ENCODE results near the gene LRRC4C. TPM values are rescaled to one million over a fixed set of nuclear protein-coding genes. Genes with fewer than 3 reads are reported as not detected.

The LRRC4C gene
- total RNA-seq, 1 donor from 2014 or later = 2.1 TPM

- H3K27ac ChIP-seq (ENCODE audit: low read depth, low read length) = no peak overlapping the region
- H3K9me3 ChIP-seq (ENCODE audit: control insufficient read depth in 3 of 3, low read length in 3 of 3) = no peaks in the 10 kb centered on the region
- no peak overlapping the region for H3K4me3 ChIP-seq (ENCODE audit: low read length in 3 of 3)
- H3K27me3 ChIP-seq (ENCODE audit: control insufficient read depth in 3 of 3, insufficient read depth in 3 of 3, low read length in 3 of 3) = no peaks in the 10 kb centered on the region
- no peaks in the 10 kb centered on the region for H3K36me3 ChIP-seq (ENCODE audit: control insufficient read depth in 3 of 3, insufficient read depth in 3 of 3, low read length in 3 of 3)
- H3K4me1 ChIP-seq (ENCODE audit: control insufficient read depth in 3 of 3, insufficient read depth in 3 of 3, low read length in 3 of 3) = no peaks in the 10 kb centered on the region
- no peak overlapping the region for H3K9ac ChIP-seq (ENCODE audit: low read depth in 1 of 3, low read length in 3 of 3)
Observed at GRCh38 chr11:40827116-40827515, 632.3 kb downstream of the LRRC4C start.

DNA sequence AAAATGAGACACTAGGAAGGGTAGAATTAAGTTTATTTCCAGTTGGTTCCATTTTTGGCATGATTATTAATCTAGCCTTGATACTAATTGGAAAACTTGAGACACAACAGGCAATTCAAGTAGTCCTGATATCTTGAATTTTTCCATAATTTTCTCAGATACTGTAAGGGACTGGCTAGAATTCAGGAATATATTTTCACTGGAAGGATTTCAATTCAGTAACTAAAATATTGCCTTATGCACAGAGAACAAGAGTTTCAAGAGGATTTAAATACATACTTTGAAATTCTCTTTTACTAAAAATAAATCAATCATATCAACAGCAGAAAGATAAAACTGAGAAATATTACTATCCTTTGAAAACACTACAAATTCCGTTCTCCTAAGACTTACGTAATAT lies 632.9 kb downstream of the LRRC4C start:
- H3K27ac ChIP-seq (ENCODE audit: low read depth, low read length) = no peak overlapping the region
- H3K27me3 ChIP-seq (ENCODE audit: control insufficient read depth in 3 of 3, insufficient read depth in 3 of 3, low read length in 3 of 3) = no peaks in the 10 kb centered on the region
- H3K4me3 ChIP-seq (ENCODE audit: low read length in 3 of 3) = no peak overlapping the region
- H3K36me3 ChIP-seq (ENCODE audit: control insufficient read depth in 3 of 3, insufficient read depth in 3 of 3, low read length in 3 of 3) = no peaks in the 10 kb centered on the region
- no peak overlapping the region for H3K9ac ChIP-seq (ENCODE audit: low read depth in 1 of 3, low read length in 3 of 3)
- H3K4me1 ChIP-seq (ENCODE audit: control insufficient read depth in 3 of 3, insufficient read depth in 3 of 3, low read length in 3 of 3) = no peaks in the 10 kb centered on the region
- no peaks in the 10 kb centered on the region for H3K9me3 ChIP-seq (ENCODE audit: control insufficient read depth in 3 of 3, low read length in 3 of 3)

DNA sequence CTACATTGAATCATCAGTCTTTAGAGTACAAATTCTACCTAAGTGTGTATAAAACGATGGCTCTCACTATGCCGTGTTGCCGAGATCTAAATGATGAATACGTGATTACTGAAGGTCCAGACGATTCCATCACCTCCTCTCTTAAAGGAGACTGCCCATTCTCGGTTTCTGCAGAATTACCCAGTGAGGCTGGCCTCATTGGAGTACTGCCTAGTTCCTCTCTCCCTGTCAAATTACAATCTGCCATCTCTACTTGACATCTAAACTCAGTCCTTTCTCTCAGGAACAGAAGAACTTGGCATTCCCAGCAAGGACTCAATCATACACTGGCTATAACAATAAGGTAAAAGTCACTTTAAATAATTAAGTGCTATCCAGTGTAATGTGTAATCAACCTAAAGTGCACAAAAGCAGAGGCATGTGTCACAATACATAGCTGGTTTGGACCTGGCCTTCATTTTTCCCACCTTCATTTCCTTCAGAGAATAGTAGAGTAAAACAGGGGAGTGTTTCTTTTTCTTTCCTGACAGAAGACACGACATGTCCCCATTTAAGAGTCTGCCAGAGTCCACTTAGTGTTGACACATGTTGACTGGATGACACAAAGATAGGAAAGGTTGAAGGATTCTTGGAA lies 634.1 kb downstream of the LRRC4C start:
- H3K9ac ChIP-seq (ENCODE audit: low read depth in 1 of 3, low read length in 3 of 3) = no peak overlapping the region
- no peaks in the 10 kb centered on the region for H3K36me3 ChIP-seq (ENCODE audit: control insufficient read depth in 3 of 3, insufficient read depth in 3 of 3, low read length in 3 of 3)
- no peaks in the 10 kb centered on the region for H3K9me3 ChIP-seq (ENCODE audit: control insufficient read depth in 3 of 3, low read length in 3 of 3)
- H3K4me1 ChIP-seq (ENCODE audit: control insufficient read depth in 3 of 3, insufficient read depth in 3 of 3, low read length in 3 of 3) = no peaks in the 10 kb centered on the region
- no peaks in the 10 kb centered on the region for H3K27me3 ChIP-seq (ENCODE audit: control insufficient read depth in 3 of 3, insufficient read depth in 3 of 3, low read length in 3 of 3)
- no peak overlapping the region for H3K4me3 ChIP-seq (ENCODE audit: low read length in 3 of 3)
- no peak overlapping the region for H3K27ac ChIP-seq (ENCODE audit: low read depth, low read length)

GRCh38 chr11:40819230-40819629 lies 640.2 kb downstream of the LRRC4C start:
- Histone ChIP-seq H3K27me3 (ENCODE audit: control insufficient read depth in 3 of 3, insufficient read depth in 3 of 3, low read length in 3 of 3) (no peaks in the 10 kb centered on the region), H3K36me3 (ENCODE audit: control insufficient read depth in 3 of 3, insufficient read depth in 3 of 3, low read length in 3 of 3) (no peaks in the 10 kb centered on the region), H3K9ac (ENCODE audit: low read depth in 1 of 3, low read length in 3 of 3) (no peak overlapping the region), H3K4me1 (ENCODE audit: control insufficient read depth in 3 of 3, insufficient read depth in 3 of 3, low read length in 3 of 3) (no peaks in the 10 kb centered on the region), H3K9me3 (ENCODE audit: control insufficient read depth in 3 of 3, low read length in 3 of 3) (no peaks in the 10 kb centered on the region), H3K4me3 (ENCODE audit: low read length in 3 of 3) (no peak overlapping the region), H3K27ac (ENCODE audit: low read depth, low read length) (no peak overlapping the region)

DNA sequence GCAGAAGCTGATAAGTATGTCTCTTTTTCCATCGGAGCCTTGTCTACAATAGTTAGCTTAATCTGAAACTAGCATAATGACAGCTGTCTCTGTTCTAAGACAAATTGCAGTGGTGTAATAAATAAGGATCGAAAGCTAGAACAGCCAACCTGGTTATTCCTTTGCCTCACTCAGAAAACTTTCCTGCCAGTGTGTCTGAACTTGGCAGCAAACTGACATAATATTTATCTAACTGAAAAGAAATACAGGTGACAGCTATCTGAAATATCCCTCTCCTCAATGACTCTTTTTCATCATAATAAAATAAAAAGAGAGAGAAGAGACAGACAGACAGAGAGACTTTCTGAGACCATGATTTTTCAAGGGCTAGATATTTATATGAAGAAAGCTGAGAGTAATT lies 642.5 kb downstream of the LRRC4C start:
- H3K36me3 ChIP-seq (ENCODE audit: control insufficient read depth in 3 of 3, insufficient read depth in 3 of 3, low read length in 3 of 3) = no peaks in the 10 kb centered on the region
- H3K4me1 ChIP-seq (ENCODE audit: control insufficient read depth in 3 of 3, insufficient read depth in 3 of 3, low read length in 3 of 3) = no peaks in the 10 kb centered on the region
- no peak overlapping the region for H3K9ac ChIP-seq (ENCODE audit: low read depth in 1 of 3, low read length in 3 of 3)
- no peaks in the 10 kb centered on the region for H3K27me3 ChIP-seq (ENCODE audit: control insufficient read depth in 3 of 3, insufficient read depth in 3 of 3, low read length in 3 of 3)
- no peak overlapping the region for H3K27ac ChIP-seq (ENCODE audit: low read depth, low read length)
- no peaks in the 10 kb centered on the region for H3K9me3 ChIP-seq (ENCODE audit: control insufficient read depth in 3 of 3, low read length in 3 of 3)
- no peak overlapping the region for H3K4me3 ChIP-seq (ENCODE audit: low read length in 3 of 3)

DNA sequence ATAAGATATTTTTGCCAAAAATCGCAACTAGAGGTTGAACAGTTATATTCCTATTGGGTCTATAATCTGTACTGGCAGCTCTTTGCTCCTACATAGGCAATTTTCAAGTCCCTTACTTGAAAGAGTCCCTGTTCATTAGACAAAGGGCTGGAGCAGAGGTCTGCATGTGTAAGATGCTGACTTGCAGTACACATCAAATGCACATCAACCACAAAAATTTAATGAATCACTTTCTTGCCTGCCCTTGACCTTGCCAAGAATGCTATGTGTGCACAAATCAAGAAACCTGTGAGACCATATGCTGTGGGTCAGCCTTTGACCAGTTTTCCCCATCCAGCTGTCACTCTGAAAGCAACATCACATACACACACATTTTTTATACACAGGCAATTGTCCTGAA lies 661.5 kb downstream of the LRRC4C start:
- H3K4me1 ChIP-seq (ENCODE audit: control insufficient read depth in 3 of 3, insufficient read depth in 3 of 3, low read length in 3 of 3) = no peaks in the 10 kb centered on the region
- H3K4me3 ChIP-seq (ENCODE audit: low read length in 3 of 3) = no peak overlapping the region
- no peaks in the 10 kb centered on the region for H3K36me3 ChIP-seq (ENCODE audit: control insufficient read depth in 3 of 3, insufficient read depth in 3 of 3, low read length in 3 of 3)
- H3K9me3 ChIP-seq (ENCODE audit: control insufficient read depth in 3 of 3, low read length in 3 of 3) = no peaks in the 10 kb centered on the region
- H3K27me3 ChIP-seq (ENCODE audit: control insufficient read depth in 3 of 3, insufficient read depth in 3 of 3, low read length in 3 of 3) = no peaks in the 10 kb centered on the region
- H3K27ac ChIP-seq (ENCODE audit: low read depth, low read length) = no peak overlapping the region
- no peak overlapping the region for H3K9ac ChIP-seq (ENCODE audit: low read depth in 1 of 3, low read length in 3 of 3)

GRCh38 chr11:40787224-40787623 lies 672.2 kb downstream of the LRRC4C start:
- Histone ChIP-seq H3K9me3 (ENCODE audit: control insufficient read depth in 3 of 3, low read length in 3 of 3) (no peaks in the 10 kb centered on the region), H3K4me1 (ENCODE audit: control insufficient read depth in 3 of 3, insufficient read depth in 3 of 3, low read length in 3 of 3) (no peaks in the 10 kb centered on the region), H3K27me3 (ENCODE audit: control insufficient read depth in 3 of 3, insufficient read depth in 3 of 3, low read length in 3 of 3) (no peaks in the 10 kb centered on the region), H3K36me3 (ENCODE audit: control insufficient read depth in 3 of 3, insufficient read depth in 3 of 3, low read length in 3 of 3) (no peaks in the 10 kb centered on the region), H3K9ac (ENCODE audit: low read depth in 1 of 3, low read length in 3 of 3) (no peak overlapping the region), H3K27ac (ENCODE audit: low read depth, low read length) (no peak overlapping the region), H3K4me3 (ENCODE audit: low read length in 3 of 3) (no peak overlapping the region)

DNA sequence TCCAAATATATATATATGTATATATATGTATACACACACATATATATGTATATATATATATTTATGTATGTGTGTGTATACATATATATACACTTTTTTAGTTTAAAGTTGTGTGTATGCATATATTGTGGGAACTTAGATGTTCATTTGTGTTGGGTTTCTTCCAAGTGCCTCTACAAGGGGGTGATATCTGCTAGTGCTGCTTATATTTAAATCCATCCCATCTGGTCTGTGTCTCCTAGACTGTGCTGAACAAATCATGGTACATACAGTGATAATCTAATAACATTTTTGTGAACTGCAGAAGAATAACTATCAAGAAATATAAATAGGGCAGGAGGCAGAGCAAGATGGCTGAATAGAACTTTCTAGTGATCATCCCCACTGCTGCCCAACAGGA lies 696.4 kb downstream of the LRRC4C start:
- Histone ChIP-seq H3K36me3 (ENCODE audit: control insufficient read depth in 3 of 3, insufficient read depth in 3 of 3, low read length in 3 of 3) (no peaks in the 10 kb centered on the region), H3K4me1 (ENCODE audit: control insufficient read depth in 3 of 3, insufficient read depth in 3 of 3, low read length in 3 of 3) (no peaks in the 10 kb centered on the region), H3K27ac (ENCODE audit: low read depth, low read length) (no peak overlapping the region), H3K9ac (ENCODE audit: low read depth in 1 of 3, low read length in 3 of 3) (no peak overlapping the region), H3K27me3 (ENCODE audit: control insufficient read depth in 3 of 3, insufficient read depth in 3 of 3, low read length in 3 of 3) (no peaks in the 10 kb centered on the region), H3K9me3 (ENCODE audit: control insufficient read depth in 3 of 3, low read length in 3 of 3) (peaks cover 0 to 3% (median 0%) of the 10 kb centered on the region in 3 donors), H3K4me3 (ENCODE audit: low read length in 3 of 3) (no peak overlapping the region)

DNA sequence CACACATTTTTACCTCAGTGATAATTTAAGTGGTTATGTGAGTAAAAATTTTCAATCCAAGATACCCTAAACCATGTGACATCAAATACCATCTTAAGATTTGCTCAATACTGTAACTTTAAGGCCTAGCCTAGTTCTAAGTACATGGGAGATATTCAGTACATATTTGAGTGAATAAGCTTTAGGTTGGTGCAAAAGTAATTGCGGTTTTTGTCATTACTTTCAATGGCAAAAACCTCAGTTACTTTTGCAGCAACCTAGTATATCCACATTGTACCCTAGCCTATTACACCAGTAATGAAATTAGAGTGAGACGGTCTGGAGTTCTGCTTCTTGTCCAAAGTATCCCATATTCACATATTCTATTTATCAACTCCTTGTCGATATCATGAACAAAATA lies 700.1 kb downstream of the LRRC4C start:
- Histone ChIP-seq H3K4me1 (ENCODE audit: control insufficient read depth in 3 of 3, insufficient read depth in 3 of 3, low read length in 3 of 3) (no peaks in the 10 kb centered on the region), H3K9me3 (ENCODE audit: control insufficient read depth in 3 of 3, low read length in 3 of 3) (peaks cover 0 to 3% (median 0%) of the 10 kb centered on the region in 3 donors), H3K27ac (ENCODE audit: low read depth, low read length) (no peak overlapping the region), H3K4me3 (ENCODE audit: low read length in 3 of 3) (no peak overlapping the region), H3K9ac (ENCODE audit: low read depth in 1 of 3, low read length in 3 of 3) (no peak overlapping the region), H3K27me3 (ENCODE audit: control insufficient read depth in 3 of 3, insufficient read depth in 3 of 3, low read length in 3 of 3) (no peaks in the 10 kb centered on the region), H3K36me3 (ENCODE audit: control insufficient read depth in 3 of 3, insufficient read depth in 3 of 3, low read length in 3 of 3) (no peaks in the 10 kb centered on the region)

DNA sequence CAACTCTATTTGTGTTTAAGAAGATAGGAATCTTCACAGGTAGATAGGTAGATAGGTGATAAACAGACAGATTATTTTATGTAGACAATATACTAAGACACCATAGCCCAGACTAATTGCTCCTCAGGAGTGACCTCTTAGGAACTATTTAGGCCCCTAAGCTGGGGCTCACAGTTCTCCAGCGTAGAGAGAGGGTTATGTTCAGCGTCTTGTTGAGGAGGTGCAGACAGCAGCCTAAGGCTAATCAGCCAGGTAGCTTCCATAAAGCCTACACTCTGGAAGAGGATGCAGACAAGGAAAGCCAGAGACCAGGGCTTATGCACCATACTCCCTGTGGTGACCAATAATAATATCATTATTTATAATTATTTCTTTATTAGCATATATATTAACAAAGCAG lies 705.2 kb downstream of the LRRC4C start:
- Histone ChIP-seq H3K9ac (ENCODE audit: low read depth in 1 of 3, low read length in 3 of 3) (no peak overlapping the region), H3K27ac (ENCODE audit: low read depth, low read length) (no peak overlapping the region), H3K4me3 (ENCODE audit: low read length in 3 of 3) (no peak overlapping the region), H3K9me3 (ENCODE audit: control insufficient read depth in 3 of 3, low read length in 3 of 3) (no peaks in the 10 kb centered on the region), H3K4me1 (ENCODE audit: control insufficient read depth in 3 of 3, insufficient read depth in 3 of 3, low read length in 3 of 3) (no peaks in the 10 kb centered on the region), H3K36me3 (ENCODE audit: control insufficient read depth in 3 of 3, insufficient read depth in 3 of 3, low read length in 3 of 3) (no peaks in the 10 kb centered on the region), H3K27me3 (ENCODE audit: control insufficient read depth in 3 of 3, insufficient read depth in 3 of 3, low read length in 3 of 3) (no peaks in the 10 kb centered on the region)
